Measurements from ENCODE around the gene GAS6. TPM values are rescaled to one million over a fixed set of nuclear protein-coding genes. Genes with fewer than 3 reads are reported as not detected.

Gene GAS6
- total RNA-seq, 2 donors from 2014 or later, result 83.0 to 145 TPM

DNA sequence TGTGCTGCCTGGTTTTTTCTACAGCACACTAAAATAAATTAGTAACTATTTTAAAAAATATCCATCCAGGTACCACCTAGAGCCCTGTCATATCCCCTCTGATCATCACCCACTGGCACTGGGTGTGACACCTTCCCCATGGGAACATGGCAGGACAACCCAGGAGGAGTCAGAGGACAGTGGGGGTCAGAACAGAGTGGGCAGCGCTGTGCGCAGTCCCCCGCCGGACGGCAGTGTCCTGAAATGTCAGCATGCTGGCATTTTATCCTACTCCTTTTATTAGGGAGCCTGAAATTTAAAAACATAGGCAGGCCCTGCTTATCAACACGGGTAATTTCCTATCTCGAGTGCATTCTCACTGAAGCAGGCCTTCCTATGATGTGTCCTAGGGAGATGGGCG is 42.1 kb upstream of the GAS6 start:
- H3K4me1 ChIP-seq, result peaks cover 16% of the 10 kb centered on the region
- no peaks in the 10 kb centered on the region for H3K27me3 ChIP-seq
- no peak for TF ChIP-seq POLR2A (IDR thresholded peaks at IDR 0.05)
- TF ChIP-seq, protein P1, sequence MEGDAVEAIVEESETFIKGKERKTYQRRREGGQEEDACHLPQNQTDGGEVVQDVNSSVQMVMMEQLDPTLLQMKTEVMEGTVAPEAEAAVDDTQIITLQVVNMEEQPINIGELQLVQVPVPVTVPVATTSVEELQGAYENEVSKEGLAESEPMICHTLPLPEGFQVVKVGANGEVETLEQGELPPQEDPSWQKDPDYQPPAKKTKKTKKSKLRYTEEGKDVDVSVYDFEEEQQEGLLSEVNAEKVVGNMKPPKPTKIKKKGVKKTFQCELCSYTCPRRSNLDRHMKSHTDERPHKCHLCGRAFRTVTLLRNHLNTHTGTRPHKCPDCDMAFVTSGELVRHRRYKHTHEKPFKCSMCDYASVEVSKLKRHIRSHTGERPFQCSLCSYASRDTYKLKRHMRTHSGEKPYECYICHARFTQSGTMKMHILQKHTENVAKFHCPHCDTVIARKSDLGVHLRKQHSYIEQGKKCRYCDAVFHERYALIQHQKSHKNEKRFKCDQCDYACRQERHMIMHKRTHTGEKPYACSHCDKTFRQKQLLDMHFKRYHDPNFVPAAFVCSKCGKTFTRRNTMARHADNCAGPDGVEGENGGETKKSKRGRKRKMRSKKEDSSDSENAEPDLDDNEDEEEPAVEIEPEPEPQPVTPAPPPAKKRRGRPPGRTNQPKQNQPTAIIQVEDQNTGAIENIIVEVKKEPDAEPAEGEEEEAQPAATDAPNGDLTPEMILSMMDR (IDR thresholded peaks at IDR 0.05), result no peak
- WGBS, 2 donors, result 74 to 82% methylated on average over 8 of the region's 8 CpGs
- H3K36me3 ChIP-seq (replicated peaks in 1 of 2; ENCODE audit: insufficient read depth in 1 of 2, low read depth in 2 of 2), result no peaks in the 10 kb centered on the region
- no peak overlapping the region for H3K27ac ChIP-seq
- DNase-seq (peak in 1 of 4 donors; percentile 5), ATAC-seq (no peak)
- no peaks in the 10 kb centered on the region for H3K9me3 ChIP-seq
- intact Hi-C loops (cut with DNase I), result no loop called here
- no peak overlapping the region for H3K4me3 ChIP-seq

- peak overlapping the region in 3 of 4 donors; percentile 16 to 37 (median 25) for H3K27ac ChIP-seq
- H3K36me3 ChIP-seq (replicated peaks in 1 of 2; ENCODE audit: insufficient read depth in 1 of 2, low read depth in 2 of 2), result no peaks in the 10 kb centered on the region
- H3K4me1 ChIP-seq, result peaks cover 16% of the 10 kb centered on the region
- TF ChIP-seq, protein P1 (IDR thresholded peaks at IDR 0.05), result no peak
- no peak for TF ChIP-seq POLR2A (IDR thresholded peaks at IDR 0.05)
- 67 to 76% methylated on average over 8 to 9 of the region's 9 CpGs for WGBS, 2 donors
- H3K9me3 ChIP-seq, result no peaks in the 10 kb centered on the region
- intact Hi-C loops (cut with DNase I), result no loop called here
- DNase-seq (peak in 1 of 4 donors; percentile 8), ATAC-seq (no peak)
- no peak overlapping the region for H3K4me3 ChIP-seq
- no peaks in the 10 kb centered on the region for H3K27me3 ChIP-seq
Observed at GRCh38 chr13:113905018-113905417, 41.1 kb upstream of the GAS6 start.

DNA sequence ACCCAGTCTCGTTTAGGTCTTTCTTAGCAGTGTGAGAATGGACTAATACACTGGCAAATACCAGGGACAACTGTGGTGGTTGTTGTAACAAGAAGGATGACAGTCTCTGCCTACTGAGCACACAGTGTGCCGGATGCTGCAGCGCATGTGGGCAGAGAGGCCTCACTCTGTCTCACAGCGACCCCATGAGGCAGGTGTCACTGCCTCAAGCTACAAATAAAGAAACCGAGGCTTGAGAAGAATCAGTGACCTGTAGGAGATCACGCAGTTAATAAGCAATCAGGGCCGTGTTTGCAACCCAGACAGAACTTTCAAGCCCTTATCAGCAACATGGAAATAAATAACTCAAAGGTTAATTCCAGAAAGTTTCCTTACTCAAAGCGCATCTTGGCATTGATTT is 40.5 kb upstream of the GAS6 start:
- no peaks in the 10 kb centered on the region for H3K27me3 ChIP-seq
- TF ChIP-seq POLR2A (IDR thresholded peaks at IDR 0.05), result no peak
- TF ChIP-seq, protein P1 (IDR thresholded peaks at IDR 0.05), result peak; percentile 18 to 65 (median 51)
- peak overlapping the region in 3 of 4 donors; percentile 16 to 37 (median 25) for H3K27ac ChIP-seq
- H3K4me3 ChIP-seq, result no peak overlapping the region
- no peaks in the 10 kb centered on the region for H3K36me3 ChIP-seq (replicated peaks in 1 of 2; ENCODE audit: insufficient read depth in 1 of 2, low read depth in 2 of 2)
- peak; percentile 41 to 64 (median 50) for DNase-seq
- peak; percentile 77 for ATAC-seq
- 24 to 31% methylated on average over 8 of the region's 8 CpGs for WGBS, 2 donors
- intact Hi-C loops (cut with DNase I), result no loop called here
- no peaks in the 10 kb centered on the region for H3K9me3 ChIP-seq
- H3K4me1 ChIP-seq, result peaks cover 16% of the 10 kb centered on the region

- DNase-seq (peak in 1 of 4 donors; percentile 5), ATAC-seq (no peak)
- Histone ChIP-seq H3K36me3 (replicated peaks in 1 of 2; ENCODE audit: insufficient read depth in 1 of 2, low read depth in 2 of 2) (no peaks in the 10 kb centered on the region), H3K4me3 (no peak overlapping the region), H3K27ac (peak overlapping the region in 1 of 4 donors; percentile 37), H3K9me3 (no peaks in the 10 kb centered on the region), H3K27me3 (no peaks in the 10 kb centered on the region), H3K4me1 (peaks cover 16% of the 10 kb centered on the region)
- 82 to 87% methylated on average over 9 of the region's 9 CpGs for WGBS, 2 donors
- TF ChIP-seq, protein P1 (IDR thresholded peaks at IDR 0.05), result no peak
- TF ChIP-seq POLR2A (IDR thresholded peaks at IDR 0.05), result no peak
- intact Hi-C loops (cut with DNase I), result no loop called here
Observed at GRCh38 chr13:113903912-113904311, 40.0 kb upstream of the GAS6 start.
